Stimulated activated CD4-positive, alpha-beta T cell treated with anti-CD3 and anti-CD28 coated beads, Interleukin-15, amount 100 ng/mL, for 24 hours (primary cell): Measurements from ENCODE around the gene PIK3CD.
"Not testable (repeated sequence)": the region's sequence is repeated elsewhere in the genome, so short reads cannot be mapped to it uniquely, and the experiment has no call there.

Experiments
- DNase-seq: peaks from one replicate; pipeline ENCODE4 v3.0.0-alpha.2; 2020

Gene PIK3CD

GRCh38 chr1:9654834-9655723 is 3.5 kb downstream of the PIK3CD start:
- DNase-seq: peak; percentile 69

- DNase-seq: no peak
Measured at GRCh38 chr1:9655836-9656235, 4.3 kb downstream of the PIK3CD start.

DNA sequence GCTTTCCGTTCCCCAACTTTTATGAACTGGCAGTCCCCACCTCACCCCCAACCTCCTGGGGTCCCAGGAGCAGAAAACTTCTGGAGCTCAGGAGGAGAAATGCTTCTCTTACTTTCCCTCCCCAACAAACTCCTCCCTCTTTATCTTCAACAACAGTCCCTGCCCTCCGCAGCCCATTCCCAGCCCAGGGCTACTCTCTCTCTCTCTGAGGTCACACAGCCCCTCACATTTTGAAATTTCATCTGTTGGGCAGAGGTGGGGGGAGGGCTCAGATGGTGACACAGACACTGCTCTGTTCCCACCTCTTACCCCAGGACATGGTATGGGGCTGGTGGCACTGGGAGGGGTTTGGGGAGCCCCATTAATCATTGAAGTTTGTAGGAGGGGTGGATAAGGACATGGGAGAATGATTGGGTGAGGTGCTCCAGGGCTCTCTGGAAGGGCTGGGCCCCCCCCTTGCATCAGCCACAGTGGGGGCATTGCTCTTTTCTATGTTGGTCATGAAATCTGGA is 6.0 kb downstream of the PIK3CD start:
- DNase-seq: peak; percentile 22

DNA sequence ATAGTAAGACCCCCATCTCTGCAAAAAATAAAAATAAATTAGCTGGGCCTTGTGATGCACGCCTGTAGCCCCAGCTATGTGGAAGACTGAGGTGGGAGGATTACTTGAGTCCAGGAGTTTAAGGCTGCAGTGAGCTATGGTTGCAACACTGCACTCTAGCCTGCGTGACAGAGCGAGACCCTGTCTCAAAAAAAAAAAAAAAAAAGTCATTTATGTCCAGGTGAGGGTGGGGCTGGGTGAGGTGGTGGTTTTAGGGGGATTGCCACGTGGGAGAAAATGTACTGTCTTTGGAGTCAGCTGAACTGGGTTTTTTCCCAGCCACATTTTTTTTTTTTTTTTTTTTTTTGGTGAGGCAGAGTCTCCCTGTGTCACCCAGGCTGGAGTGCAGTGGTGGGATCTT is 6.7 kb downstream of the PIK3CD start:
- DNase-seq: peak; percentile 36

DNA sequence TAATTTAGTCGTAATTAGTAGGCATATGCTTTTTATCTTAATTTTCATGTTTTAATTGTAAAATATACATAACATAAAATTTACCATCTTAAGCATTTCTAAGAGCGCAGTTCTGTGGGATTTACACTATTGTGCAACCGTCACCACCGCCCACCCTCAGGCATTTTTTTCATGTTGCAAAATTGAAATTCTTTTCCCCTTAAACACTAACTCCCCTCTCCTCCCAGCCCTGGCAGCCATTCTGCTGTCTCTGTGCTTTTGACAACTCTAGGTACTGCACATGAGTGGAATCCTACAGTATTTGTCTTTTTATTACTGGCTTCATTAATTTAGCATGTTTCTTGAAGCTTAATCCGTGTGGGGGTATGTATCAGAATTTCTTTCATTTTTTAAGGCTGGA is 7.8 kb downstream of the PIK3CD start:
- DNase-seq: no peak

GRCh38 chr1:9663257-9663656 is 11.7 kb downstream of the PIK3CD start:
- DNase-seq: no peak

DNA sequence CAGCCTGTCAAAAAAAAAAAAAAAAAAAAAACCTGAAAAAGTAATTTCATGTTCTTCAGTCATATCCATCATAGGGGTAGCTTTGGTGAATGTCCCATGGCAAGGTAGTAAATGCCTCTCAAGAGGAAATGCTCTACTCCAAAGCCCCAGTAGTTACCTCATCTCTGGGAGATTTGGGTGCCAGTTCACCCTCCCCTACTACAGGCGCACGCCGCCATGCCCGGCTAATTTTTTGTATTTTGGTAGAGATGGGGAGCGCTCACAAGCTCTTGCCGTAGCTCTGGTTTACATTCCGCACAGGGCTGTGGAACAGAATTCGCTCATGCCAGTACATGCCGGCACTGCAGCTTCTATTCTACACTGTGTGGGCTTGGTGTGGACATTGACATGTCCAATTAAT is 13.7 kb downstream of the PIK3CD start:
- DNase-seq: no peak

DNA sequence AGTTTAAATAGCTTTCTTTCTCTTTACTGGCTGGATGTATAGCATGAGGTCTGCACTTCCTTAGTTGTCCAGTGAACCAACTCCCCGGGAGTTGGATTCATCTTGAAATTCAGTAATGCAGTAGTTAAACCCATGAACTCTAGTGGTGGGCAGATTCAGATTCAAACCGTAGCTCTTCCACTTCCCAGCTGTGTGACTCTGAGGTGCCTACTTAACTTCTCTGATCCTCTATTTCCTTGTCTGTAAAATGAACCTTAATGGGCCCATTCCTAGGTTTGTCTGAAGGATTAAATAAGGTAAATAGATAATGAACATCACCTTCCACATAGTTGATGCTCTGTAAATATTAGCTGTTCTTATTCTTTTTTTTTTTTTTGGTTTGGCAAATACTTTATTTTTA is 16.5 kb downstream of the PIK3CD start:
- no peak for DNase-seq

GRCh38 chr1:9670085-9670484 is 18.6 kb downstream of the PIK3CD start:
- peak; percentile 53 for DNase-seq

DNA sequence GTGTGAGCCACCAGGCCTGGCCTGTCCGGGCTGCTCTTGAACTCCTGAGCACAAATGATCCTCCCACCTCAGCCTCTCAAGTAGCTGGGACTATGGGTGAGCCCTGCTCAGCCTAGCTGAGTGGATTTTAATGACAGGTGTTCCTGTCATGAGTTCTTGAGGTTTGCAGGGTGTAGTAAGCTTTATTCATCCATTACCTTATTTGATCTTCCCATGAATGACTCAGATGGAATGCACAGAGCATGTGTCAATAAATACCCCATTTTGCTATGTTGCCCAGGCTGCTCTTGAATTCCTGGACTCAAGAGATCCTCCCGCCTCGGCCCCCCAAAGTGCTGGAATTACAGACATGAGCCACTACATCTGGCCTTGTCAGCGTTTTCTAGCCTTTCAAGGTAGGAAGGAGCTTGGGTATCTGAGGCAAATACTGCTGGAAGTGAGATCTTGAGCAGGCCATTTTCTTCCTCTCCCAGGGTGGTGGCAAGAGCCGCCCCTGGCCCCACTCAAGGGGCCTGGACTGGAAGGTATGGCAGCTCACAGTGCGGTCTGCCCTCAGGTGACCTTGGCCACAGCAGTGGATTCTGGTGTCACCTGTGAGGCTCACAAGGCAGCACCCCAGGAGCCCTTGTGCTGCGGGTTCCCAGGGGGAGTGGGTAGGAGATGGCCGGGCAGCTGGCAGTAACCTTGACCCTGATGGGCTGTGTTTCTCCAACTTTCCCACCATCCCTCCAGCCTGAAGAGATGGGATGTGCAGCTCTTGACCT is 20.0 kb downstream of the PIK3CD start:
- DNase-seq: peak; percentile 34

- no peak for DNase-seq
Measured at GRCh38 chr1:9672444-9672843, 20.9 kb downstream of the PIK3CD start.

DNA sequence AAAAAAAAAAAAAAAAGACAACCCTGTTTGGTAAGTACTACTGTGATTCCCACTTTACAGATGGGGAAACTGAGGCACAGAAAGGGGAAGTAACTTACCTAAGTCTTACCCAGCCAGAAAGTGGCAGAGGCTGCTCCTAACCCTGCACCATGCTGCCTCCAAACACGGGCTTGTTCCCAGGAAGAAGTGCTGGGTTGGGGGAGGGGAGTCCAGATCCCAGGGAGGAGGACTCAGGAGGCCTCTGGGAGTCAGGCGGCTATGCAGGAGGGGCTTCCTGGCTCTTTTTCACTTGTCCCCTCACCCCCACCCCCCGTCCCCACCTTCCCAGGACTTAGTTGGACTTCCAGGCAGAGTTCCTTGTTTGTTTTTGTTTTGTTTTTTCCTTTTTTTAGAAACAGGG is 23.9 kb downstream of the PIK3CD start:
- no peak for DNase-seq

DNA sequence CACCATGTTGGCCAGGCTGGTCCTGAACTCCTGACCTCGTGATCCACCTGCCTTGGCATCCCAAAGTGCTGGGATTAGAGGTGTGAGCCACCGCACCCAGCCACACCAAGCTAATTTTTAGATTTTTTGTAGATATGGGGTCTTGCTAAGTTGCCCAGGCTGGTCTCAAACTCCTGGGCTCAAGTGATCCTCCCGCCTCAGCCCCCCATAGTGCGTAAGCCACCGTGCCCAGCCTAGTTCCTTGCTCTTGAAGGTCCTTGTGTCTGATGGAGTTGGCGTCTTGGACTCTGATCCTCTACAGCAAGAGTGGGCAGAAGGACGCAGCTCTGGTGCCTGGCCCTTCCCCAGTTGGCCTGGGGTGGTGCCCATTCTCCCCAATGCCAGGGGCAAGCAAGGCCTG is 24.6 kb downstream of the PIK3CD start:
- DNase-seq: not testable (repeated sequence)

DNA sequence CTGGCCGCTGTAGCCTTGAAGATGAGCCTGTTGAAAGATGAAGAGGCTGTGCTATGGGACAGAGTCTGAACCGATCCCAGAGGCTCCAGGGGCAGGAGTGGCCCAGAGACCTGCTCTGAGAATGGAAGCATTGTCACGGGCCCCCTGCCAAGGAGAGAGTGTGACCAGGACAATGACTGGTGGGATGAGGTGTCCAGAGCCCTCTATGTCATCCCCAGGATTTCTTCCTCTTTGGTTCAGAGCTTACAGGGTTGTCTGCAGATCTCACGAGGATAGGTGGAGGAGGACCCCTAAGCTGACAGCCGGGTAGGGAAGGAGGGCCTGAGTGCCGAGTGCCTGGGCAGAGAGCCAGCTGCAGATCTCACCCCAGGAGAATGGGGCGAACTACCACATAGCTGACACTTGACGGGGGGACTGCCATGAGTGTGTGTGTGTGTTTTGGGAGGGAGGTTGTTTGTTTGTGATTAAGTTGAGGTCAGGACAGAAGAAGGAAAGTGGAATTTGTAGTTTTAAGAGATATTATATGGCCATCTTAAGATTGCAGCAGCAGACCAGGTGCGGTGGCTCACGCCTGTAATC is 25.4 kb downstream of the PIK3CD start:
- DNase-seq: no peak

GRCh38 chr1:9680091-9680490 is 28.6 kb downstream of the PIK3CD start:
- no peak for DNase-seq

- no peak for DNase-seq
Measured at GRCh38 chr1:9680828-9681227, 29.3 kb downstream of the PIK3CD start.

GRCh38 chr1:9684801-9685200 is 33.3 kb downstream of the PIK3CD start:
- no peak for DNase-seq

DNA sequence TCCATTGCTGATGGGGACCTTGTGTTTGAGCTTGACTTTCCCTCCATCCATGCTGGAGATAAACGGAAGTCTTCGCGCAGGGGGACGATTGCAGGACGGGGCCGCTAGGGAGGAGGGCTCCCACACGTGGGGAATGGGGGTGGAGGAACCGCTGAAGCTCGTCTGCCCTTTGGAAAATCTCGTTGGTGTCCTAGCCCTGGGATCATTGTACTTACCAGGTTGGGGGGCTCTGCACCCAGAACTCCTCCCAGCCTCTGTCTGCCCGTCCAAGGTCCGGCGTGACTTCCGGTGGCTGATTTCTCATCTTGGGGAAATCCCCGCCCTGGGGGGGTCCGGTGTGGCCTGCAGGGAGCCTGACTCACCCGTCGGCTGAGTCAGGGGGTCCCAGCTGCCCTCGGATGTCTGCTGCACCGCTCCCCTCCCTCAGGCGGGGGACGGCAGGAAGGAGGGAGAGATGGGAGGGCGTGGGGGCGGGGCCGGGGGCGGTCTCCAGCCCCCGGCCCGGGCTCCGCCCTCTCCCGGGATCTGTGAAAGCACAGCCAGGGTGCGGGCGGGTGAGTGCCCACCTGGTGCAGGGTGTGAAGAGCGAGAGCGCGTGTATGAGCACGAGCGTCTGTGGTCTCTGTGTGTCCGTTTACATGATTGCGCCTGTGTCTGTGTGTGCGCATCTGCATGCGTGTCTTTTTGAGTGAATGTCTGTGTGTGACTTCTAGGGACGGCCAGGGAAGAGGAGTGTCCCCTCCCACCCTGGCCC is 35.8 kb downstream of the PIK3CD start:
- DNase-seq: peak; percentile 71

- peak; percentile 37 for DNase-seq
Measured at GRCh38 chr1:9687874-9688582, 36.5 kb downstream of the PIK3CD start.

DNA sequence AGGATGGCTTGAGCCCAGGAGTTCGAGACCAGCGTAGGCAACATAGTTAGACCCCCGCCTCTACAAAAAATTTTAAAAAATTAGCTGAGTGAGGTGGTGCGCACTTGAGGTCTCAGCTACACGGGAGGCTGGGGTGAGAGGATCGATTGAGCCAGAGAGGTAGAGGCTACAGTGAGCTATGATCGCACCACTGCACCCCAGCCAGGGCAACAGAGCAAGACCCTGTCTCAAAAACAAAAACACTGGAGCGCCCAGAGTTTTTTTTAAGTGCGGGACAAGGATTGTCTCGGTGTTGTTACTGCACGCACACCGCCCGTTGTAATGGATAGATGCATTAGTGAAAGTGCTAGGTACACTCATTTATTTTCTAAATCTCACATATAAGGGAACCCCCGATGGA is 37.1 kb downstream of the PIK3CD start:
- DNase-seq: no peak

GRCh38 chr1:9689011-9689706 is 37.6 kb downstream of the PIK3CD start:
- peak; percentile 89 for DNase-seq
